Skeletal muscle tissue (tissue), 4 donors: Measurements from ENCODE around the gene IDS. TPM values are rescaled to one million over a fixed set of nuclear protein-coding genes. Genes with fewer than 3 reads are reported as not detected.
"Not testable (repeated sequence)": the region's sequence is repeated elsewhere in the genome, so short reads cannot be mapped to it uniquely, and the experiment has no call there.

Experiments
- H3K27ac ChIP-seq: one replicate; pipeline ENCODE4 v1.7.0; 2013; ENCODE audit warnings: mild to moderate bottlenecking, low read depth, low read length, inconsistent platforms
- H3K27me3 ChIP-seq, 3 donors: one replicate each; pipeline ENCODE4 v1.7.0; 2013; ENCODE audit warnings: low read length in 3 of 3; ENCODE audit not compliant: control insufficient read depth in 3 of 3, insufficient read depth in 3 of 3
- H3K36me3 ChIP-seq, 3 donors: one replicate each; pipeline ENCODE4 v1.7.0; 2013; ENCODE audit warnings: low read length in 3 of 3; ENCODE audit not compliant: control insufficient read depth in 3 of 3, insufficient read depth in 3 of 3
- H3K4me1 ChIP-seq, 3 donors: one replicate each; pipeline ENCODE4 v1.7.0; 2013; ENCODE audit warnings: low read length in 3 of 3, mild to moderate bottlenecking in 3 of 3; ENCODE audit not compliant: control insufficient read depth in 3 of 3, insufficient read depth in 3 of 3
- H3K4me3 ChIP-seq, 3 donors: one replicate each; pipeline ENCODE4 v1.7.0; 2013; ENCODE audit warnings: low read length in 3 of 3
- H3K9ac ChIP-seq, 3 donors: one replicate each; pipeline ENCODE4 v1.7.0; 2013; ENCODE audit warnings: low read length in 3 of 3, mild to moderate bottlenecking in 3 of 3, moderate library complexity in 2 of 3, low read depth in 1 of 3
- H3K9me3 ChIP-seq, 3 donors: one replicate each; pipeline ENCODE4 v1.7.0; 2013; ENCODE audit warnings: low read length in 3 of 3; ENCODE audit not compliant: control insufficient read depth in 3 of 3
- total RNA-seq: library from RNA; depleted of rRNA; stranded (reverse); fragments of >200 nt; gene quantifications from one replicate; pipeline ENCODE4 v1.2.3, GENCODE V29; 2014
- donor health status: Osteomylitis.

Gene IDS
- total RNA-seq, 1 donor from 2014 or later = 11.5 TPM

DNA sequence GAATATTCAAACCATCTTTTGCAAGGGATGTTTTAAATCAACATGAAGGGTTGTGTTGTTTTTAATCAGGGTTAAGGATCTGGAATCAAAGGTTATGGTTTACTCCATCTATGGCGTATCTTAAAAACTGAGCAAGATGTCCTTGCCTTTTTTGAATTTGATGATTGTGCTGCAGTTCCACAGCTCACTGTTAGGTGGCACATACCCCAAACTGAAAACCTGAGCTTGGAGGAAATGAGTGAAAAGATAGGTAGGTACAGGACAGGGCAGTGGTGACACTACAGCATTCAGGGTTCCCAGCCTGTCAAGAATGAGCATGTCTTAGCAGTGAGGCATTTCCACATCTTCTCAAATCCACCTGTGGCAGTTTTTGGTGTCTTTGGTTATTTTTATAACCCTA is 22.6 kb upstream of the IDS start:
- Histone ChIP-seq H3K4me3 (no peak overlapping the region), H3K36me3 (peaks cover 0 to 8% (median 2%) of the 10 kb centered on the region in 3 donors)

DNA sequence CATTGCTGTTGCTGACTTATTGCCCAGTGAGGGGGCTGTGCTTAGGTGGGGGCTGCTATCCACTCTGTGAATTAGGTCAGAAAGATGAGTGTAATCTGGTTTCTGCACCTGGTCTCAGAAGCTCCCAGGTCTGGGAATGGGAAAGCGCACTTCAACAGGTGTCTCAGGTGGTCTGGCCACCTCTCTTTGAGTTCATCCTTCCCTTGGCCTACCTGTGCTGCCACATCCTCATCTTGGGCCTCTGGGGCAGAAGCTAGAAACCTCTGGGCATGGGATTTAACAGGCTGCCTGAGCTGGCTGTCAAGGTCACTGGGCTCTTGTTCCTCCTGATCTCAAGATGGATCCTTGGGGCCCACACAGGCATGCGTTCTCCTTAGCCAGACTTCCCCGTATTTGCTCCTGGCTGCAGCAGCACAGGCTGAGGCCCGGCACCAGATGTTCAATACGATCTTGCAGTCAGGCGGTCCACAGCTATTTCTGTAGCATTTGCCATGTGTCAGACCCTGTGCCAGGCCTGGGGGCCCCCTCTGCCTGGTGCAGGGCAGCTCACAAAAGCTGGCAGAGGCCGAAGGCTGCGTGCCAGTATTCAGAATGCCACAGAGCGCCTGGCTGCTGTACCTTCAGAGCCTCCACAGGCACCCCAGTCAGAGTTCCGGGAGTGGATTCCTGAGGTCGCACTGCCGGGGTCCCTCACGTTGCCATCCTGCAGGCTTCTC is 21.4 kb upstream of the IDS start:
- not testable (repeated sequence) for H3K27me3 ChIP-seq, H3K36me3 ChIP-seq, H3K4me3 ChIP-seq, H3K9me3 ChIP-seq
- Histone ChIP-seq H3K4me1 (peaks cover 3 to 16% (median 4%) of the 10 kb centered on the region in 3 donors), H3K9ac (peak overlapping the region in 1 of 3 donors; percentile 16), H3K27ac (peak overlapping the region; percentile 71)

More for the DNA sequence above, 22.6 kb upstream of the IDS start:
- Histone ChIP-seq H3K9me3 (no peaks in the 10 kb centered on the region), H3K27ac (no peak overlapping the region), H3K27me3 (no peaks in the 10 kb centered on the region), H3K4me1 (peaks cover 2 to 9% (median 3%) of the 10 kb centered on the region in 3 donors), H3K9ac (no peak overlapping the region)

DNA sequence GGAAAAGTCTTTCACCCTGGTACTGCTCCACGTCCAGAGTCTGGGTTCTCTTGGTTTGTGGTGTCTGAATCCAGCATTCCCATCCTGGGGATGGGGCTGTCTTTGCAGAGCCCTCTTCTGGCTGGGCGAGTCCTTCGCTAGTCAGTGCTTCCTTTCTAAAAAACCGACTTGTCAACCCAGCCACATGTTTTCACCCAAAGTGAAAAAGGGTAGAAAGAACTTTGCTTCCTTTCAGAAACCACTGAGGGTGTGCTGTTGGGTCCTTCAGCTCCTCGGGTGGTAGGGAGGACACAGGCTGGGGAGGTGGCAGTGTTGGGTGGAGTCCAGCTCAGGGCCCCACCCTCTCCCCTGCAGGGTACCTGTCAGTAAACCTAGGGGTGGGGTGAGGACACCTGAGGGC is 20.8 kb upstream of the IDS start:
- not testable (repeated sequence) for H3K27me3 ChIP-seq, H3K9ac ChIP-seq, H3K4me3 ChIP-seq, H3K9me3 ChIP-seq, H3K36me3 ChIP-seq
- Histone ChIP-seq H3K27ac (peak overlapping the region; percentile 71), H3K4me1 (peaks cover 3 to 16% (median 4%) of the 10 kb centered on the region in 3 donors)

DNA sequence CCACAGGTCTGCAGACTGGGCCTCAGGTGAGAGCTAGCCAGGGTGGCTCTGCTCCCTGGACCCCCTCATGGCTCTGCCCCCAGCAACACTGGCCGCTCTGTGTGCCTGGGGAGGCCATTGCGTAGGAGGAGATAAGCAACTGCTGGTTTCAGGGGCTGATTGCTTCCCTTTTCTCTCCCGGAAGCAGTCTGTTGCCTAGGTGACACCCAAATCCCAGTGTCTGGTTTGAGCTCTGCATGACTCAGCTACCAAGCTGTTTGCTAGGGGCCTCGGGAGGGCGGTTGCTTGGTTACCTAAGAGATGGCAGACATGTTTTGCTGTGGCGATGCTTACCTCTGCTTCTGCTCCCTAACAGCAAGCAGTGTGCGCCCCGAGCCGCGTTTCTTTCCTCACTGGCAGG is 20.3 kb upstream of the IDS start:
- not testable (repeated sequence) for H3K9me3 ChIP-seq, H3K27ac ChIP-seq, H3K4me3 ChIP-seq, H3K27me3 ChIP-seq, H3K36me3 ChIP-seq, H3K9ac ChIP-seq
- H3K4me1 ChIP-seq = peaks cover 3 to 16% (median 4%) of the 10 kb centered on the region in 3 donors

DNA sequence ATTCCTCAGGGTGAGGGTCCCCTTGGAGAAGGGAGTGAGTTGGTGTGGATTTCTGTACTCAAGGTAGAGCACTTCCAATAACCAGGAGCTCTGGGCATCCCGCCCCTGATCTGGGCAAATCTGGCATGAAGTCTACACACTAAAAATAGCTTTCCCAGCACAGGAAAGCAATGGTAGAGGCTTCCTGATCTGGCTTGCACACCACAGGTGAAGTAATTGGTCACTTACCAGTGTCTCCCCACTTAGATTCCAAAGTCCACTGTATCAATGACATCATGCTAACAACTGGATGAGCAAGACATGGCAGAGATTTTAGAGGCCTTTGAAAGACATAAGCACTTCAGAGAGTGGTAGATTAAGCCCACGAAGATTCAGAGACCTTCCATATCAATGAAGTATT is 17.8 kb upstream of the IDS start:
- H3K9ac ChIP-seq = no peak overlapping the region
- H3K4me1 ChIP-seq = peaks cover 3 to 16% (median 4%) of the 10 kb centered on the region in 3 donors
- H3K27me3 ChIP-seq = no peaks in the 10 kb centered on the region
- no peaks in the 10 kb centered on the region for H3K9me3 ChIP-seq
- no peak overlapping the region for H3K4me3 ChIP-seq
- H3K36me3 ChIP-seq = no peaks in the 10 kb centered on the region
- no peak overlapping the region for H3K27ac ChIP-seq

DNA sequence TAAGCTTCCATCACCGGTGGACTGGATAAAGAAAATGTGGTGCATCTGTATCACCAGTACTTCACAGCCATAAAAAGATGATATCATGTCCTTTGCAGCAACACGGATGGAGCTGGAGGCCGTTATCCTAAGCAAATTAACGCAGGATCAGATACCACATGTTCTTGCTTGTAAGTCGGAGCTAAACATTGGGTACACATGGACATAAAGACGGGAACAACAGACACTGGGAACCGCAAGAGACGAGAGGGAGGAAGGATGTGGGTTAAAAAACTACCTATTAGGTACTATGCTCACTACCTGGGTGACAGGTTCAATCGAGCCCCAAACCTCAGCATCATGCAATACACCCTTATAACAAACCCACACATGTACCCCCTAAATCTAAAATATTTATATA is 16.3 kb upstream of the IDS start:
- H3K36me3 ChIP-seq = no peaks in the 10 kb centered on the region
- peaks cover 3 to 16% (median 4%) of the 10 kb centered on the region in 3 donors for H3K4me1 ChIP-seq
- H3K27me3 ChIP-seq = no peaks in the 10 kb centered on the region
- H3K4me3 ChIP-seq = no peak overlapping the region
- no peaks in the 10 kb centered on the region for H3K9me3 ChIP-seq
- no peak overlapping the region for H3K9ac ChIP-seq
- no peak overlapping the region for H3K27ac ChIP-seq

DNA sequence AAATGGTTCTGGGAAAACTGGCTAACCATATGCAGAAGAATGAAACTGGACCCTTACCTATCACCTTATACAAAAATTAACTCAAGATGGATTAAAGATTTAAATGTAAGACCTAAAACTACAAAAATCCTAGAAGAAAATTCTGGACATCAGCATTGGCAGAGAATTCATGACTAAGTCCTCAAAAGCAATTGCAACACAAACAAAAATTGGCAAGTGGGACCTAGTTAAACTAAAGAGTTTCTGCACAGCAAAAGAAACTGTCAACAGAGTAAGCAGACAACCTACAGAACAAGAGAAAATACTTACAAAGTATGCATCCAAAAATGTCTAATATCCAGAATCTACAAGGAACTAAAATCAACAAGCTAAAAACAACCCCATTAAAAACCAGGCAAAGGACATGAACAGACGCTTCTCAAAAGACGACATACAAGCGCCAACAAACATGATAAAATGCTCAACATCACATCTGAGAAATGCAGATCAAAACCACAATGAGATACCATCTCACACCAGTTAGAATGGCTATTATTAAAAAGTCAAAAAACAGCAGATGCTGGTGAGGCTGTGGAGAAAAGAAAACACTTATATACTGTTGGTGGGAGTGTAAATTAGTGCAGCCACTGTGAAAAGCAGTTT is 15.7 kb upstream of the IDS start:
- not testable (repeated sequence) for H3K9me3 ChIP-seq, H3K27me3 ChIP-seq, H3K4me3 ChIP-seq, H3K9ac ChIP-seq, H3K27ac ChIP-seq, H3K36me3 ChIP-seq
- H3K4me1 ChIP-seq = peaks cover 0 to 11% (median 2%) of the 10 kb centered on the region in 3 donors

DNA sequence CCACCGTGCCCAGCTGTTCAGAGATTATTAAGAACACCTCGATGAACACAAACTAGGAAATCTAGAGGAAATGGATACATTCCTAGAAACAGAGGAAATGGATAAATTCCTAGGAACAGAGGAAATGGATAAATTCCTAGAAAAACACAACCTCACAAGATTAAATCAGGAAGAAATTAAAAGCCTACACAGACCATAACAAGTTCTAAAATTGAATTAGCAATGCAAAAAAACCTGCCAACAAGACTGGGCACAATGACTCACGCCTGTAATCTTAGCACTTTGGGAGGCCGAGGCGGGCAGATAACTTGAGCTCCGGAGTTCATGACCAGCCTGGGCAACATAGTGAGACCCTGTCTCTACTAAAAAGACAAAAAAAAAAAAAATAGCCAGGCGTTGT is 13.1 kb upstream of the IDS start:
- H3K27me3 ChIP-seq = no peaks in the 10 kb centered on the region
- H3K4me3 ChIP-seq = no peak overlapping the region
- H3K36me3 ChIP-seq = no peaks in the 10 kb centered on the region
- H3K27ac ChIP-seq = no peak overlapping the region
- H3K4me1 ChIP-seq = peaks cover 0 to 11% (median 6%) of the 10 kb centered on the region in 3 donors
- no peak overlapping the region for H3K9ac ChIP-seq
- H3K9me3 ChIP-seq = no peaks in the 10 kb centered on the region

DNA sequence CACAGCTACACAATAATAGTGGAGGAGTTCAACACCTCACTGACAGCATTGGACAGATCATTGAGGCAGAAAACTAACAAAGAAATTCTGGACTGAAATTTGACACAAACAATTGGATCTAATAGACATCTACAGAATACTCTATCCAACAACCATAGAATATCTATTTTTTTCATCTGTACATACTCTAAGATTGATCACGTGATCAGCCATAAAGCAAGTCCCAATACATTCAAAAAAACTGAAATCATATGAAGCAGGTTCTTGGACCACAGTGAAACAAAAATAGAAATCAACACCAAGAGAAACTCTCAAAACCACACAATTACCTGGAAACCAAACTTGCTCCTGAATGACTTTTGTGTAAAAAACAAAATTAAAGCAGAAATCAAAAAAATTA is 12.2 kb upstream of the IDS start:
- Histone ChIP-seq H3K27me3 (no peaks in the 10 kb centered on the region), H3K36me3 (no peaks in the 10 kb centered on the region), H3K4me3 (no peak overlapping the region), H3K9ac (no peak overlapping the region), H3K9me3 (no peaks in the 10 kb centered on the region), H3K4me1 (peaks cover 0 to 7% (median 5%) of the 10 kb centered on the region in 3 donors), H3K27ac (no peak overlapping the region)

DNA sequence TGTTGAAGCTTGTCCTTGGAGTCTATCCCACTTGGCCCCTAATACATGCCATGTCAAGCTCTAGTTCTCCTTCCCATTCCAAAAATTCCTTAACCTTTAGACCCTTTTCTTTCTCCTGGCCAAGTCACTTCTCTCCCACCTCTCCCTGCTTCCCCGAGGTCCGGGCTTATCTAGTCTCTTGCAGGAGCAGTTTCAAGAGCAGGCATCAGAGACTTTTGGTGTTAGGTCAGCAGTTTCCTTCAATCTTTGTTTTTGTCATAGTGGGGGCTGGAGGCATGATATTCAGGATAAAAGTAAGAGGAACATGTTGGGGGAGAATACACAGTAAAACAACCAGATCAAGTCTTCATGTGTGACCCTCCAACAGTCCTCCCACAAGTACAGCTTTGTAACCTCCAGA is 11.5 kb upstream of the IDS start:
- peaks cover 0 to 4% (median 3%) of the 10 kb centered on the region in 3 donors for H3K4me1 ChIP-seq
- H3K4me3 ChIP-seq = no peak overlapping the region
- no peaks in the 10 kb centered on the region for H3K27me3 ChIP-seq
- no peak overlapping the region for H3K9ac ChIP-seq
- H3K9me3 ChIP-seq = no peaks in the 10 kb centered on the region
- H3K36me3 ChIP-seq = no peaks in the 10 kb centered on the region
- no peak overlapping the region for H3K27ac ChIP-seq
